Stimulated activated CD8-positive, alpha-beta memory T cell treated with anti-CD3 and anti-CD28 coated beads, Interleukin-4, amount 100 ng/mL, for 4 hours (primary cell): Measurements from ENCODE around the gene RBPJL.
"Not testable (repeated sequence)": the region's sequence is repeated elsewhere in the genome, so short reads cannot be mapped to it uniquely, and the experiment has no call there.

ENCODE experiments used
- DNase-seq, 2 donors: peaks; one replicate each; pipeline ENCODE4 v3.0.0-alpha.2; 2020; ENCODE audit warnings: low read depth in 2 of 2, low spot score in 1 of 2

Gene RBPJL

GRCh38 chr20:45341579-45341938, 34.9 kb downstream of the RBPJL start:
- no peak for DNase-seq

- DNase-seq = no peak
Measured at GRCh38 chr20:45341939-45342854, 35.6 kb downstream of the RBPJL start.

GRCh38 chr20:45342855-45343531, 36.4 kb downstream of the RBPJL start:
- DNase-seq = no peak

GRCh38 chr20:45343532-45344167, 37.0 kb downstream of the RBPJL start:
- no peak for DNase-seq

GRCh38 chr20:45344168-45344860, 37.7 kb downstream of the RBPJL start:
- DNase-seq = no peak

GRCh38 chr20:45345104-45345936, 38.7 kb downstream of the RBPJL start:
- no peak for DNase-seq

- no peak for DNase-seq
Measured at GRCh38 chr20:45346291-45346718, 39.7 kb downstream of the RBPJL start.

GRCh38 chr20:45346851-45347250, 40.2 kb downstream of the RBPJL start:
- no peak for DNase-seq

GRCh38 chr20:45347297-45347935, 40.8 kb downstream of the RBPJL start:
- no peak for DNase-seq

- peak in 1 of 2 donors; percentile 50 for DNase-seq
Measured at GRCh38 chr20:45347936-45348778, 41.5 kb downstream of the RBPJL start, which contains the start of gene SDC4. SDC4 (minus strand) TSS chr20:45348424; CDS start chr20:45348384, 40 bp downstream.

GRCh38 chr20:45350217-45350616, 43.6 kb downstream of the RBPJL start:
- no peak for DNase-seq

GRCh38 chr20:45350795-45351194, 44.2 kb downstream of the RBPJL start:
- DNase-seq = not testable (repeated sequence)

- DNase-seq = no peak
Measured at GRCh38 chr20:45352729-45353128, 46.1 kb downstream of the RBPJL start.

GRCh38 chr20:45353746-45354145, 47.1 kb downstream of the RBPJL start:
- no peak for DNase-seq

- DNase-seq = no peak
Measured at GRCh38 chr20:45354423-45355208, 48.0 kb downstream of the RBPJL start.

GRCh38 chr20:45355209-45356084, 48.8 kb downstream of the RBPJL start:
- DNase-seq = no peak
